DMS 273 (cell line): ENCODE results near the gene SLC25A22.

Experiments used
- DNase-seq: peaks from one replicate; lab custom pipeline; 2025; ENCODE audit not compliant: unreplicated experiment; lab: John Stamatoyannopoulos, UW

The SLC25A22 gene

DNA sequence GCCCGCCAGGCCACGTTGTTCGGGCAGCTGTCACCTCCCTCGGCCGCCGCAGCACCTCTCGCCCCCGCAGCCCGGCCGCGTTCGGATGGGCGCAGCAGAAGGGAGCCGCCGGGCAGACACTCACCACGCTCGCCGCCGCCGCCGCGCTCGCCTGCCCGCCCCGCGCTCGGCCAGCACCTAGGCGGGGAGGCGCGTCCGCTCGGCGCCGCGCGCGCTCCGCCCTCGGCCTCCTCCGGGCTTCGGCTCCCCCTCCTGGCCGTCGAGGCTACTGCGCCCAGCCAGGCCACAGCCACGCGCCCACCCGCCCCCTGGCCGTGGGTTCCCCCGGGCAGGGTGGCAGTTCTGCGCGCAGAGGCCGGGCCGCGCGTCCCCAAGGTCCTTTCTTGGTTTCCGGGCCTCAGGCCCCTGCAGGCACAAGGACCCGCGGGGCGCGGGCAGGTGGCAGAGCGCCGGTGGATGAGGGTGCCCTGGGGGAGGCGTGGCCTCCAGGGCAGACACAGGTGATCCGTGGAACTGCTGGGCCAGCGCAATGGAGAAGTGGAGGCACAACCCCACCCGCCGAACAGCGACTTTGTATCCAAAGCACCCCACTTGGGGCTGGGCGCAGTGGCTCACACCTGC is at the start of gene SLC25A22:
TSS of gene SLC25A22 (minus strand) at position 189 of the 621 bp plus-strand sequence. CDS start 3,275 bp downstream, outside the sequence.
- peak; percentile 91 for DNase-seq

DNA sequence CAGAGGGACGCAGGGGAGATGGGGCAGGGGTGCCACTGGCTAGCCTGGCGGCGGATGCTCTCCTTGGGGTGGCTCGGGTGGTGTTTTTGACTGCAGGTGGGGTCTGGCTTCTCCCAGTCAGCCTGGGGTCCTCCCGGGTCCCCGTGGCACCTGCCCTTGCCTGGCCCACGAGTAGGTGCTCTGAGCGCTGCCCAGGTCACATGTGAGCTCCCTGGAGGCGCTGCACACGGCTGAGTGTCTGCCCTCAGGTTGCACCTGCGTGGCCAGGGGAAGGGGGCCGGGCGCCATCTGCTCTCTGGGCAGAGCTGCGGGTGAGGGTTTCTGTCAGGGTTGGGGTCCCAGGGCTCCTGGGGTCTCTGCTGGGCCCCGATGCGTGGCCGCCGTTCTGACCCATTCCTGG is 49.8 kb upstream of the SLC25A22 start:
- DNase-seq = no peak

DNA sequence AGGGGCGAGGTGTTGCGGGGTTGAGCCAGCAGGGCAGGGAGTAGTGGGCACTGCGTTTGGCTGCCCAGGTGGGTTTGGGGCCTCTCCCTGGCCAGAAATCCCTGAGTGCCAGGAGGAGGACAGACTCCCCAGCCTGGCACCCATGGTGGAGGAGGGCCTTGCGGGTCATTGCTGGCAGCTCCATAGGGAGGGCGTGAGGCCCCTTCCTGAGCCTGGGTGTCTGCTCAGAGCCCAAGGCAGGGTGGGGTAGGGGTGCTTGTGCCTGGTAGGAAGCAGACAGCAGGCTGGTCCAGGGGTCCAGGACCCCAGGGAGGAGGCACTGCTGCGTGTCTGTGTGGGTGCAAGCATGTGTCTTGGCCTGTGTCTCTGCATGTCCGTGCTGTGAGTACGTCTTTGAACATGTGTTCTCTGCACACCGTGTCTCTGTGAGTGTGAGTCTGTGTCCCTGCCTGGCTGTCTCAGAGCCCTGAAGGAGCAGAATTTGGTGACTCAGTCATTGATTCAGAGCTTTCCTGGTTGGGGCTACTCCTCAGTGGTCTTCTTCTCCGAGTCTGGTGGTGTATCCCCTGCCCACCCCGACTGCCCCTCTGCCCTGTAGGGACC is 48.5 kb upstream of the SLC25A22 start:
- no peak for DNase-seq

DNA sequence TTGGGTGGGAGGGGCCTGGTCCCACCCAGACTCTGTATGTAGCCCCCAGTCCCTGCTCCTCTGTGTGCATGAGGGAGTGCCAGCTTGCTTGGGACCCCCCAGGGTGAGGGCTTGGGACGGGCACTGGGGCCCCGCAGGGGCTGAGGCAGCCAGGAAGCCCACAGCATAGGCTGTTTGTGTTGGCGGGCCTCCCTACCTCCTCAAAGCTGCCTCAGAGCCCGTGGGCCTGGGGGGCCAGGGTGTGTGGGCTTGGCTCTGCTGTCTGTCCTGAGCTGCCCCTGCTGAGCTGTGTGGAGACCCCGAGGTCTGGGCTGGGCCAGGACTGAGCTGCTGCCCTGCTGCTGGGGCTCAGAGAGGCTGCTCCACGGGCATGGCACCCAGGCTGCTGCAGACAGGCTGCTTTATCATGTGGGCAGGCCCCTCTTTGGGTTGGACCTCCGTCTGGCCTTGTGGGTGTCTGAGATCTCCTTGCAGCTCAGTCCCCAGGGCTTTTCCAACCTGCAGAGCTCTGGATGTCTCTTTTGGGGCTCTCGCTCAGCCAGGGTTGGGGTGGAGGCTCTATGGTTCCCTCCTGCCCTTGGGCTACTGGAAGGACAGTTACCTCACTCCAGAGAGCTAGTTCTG is 47.9 kb upstream of the SLC25A22 start:
- no peak for DNase-seq

DNA sequence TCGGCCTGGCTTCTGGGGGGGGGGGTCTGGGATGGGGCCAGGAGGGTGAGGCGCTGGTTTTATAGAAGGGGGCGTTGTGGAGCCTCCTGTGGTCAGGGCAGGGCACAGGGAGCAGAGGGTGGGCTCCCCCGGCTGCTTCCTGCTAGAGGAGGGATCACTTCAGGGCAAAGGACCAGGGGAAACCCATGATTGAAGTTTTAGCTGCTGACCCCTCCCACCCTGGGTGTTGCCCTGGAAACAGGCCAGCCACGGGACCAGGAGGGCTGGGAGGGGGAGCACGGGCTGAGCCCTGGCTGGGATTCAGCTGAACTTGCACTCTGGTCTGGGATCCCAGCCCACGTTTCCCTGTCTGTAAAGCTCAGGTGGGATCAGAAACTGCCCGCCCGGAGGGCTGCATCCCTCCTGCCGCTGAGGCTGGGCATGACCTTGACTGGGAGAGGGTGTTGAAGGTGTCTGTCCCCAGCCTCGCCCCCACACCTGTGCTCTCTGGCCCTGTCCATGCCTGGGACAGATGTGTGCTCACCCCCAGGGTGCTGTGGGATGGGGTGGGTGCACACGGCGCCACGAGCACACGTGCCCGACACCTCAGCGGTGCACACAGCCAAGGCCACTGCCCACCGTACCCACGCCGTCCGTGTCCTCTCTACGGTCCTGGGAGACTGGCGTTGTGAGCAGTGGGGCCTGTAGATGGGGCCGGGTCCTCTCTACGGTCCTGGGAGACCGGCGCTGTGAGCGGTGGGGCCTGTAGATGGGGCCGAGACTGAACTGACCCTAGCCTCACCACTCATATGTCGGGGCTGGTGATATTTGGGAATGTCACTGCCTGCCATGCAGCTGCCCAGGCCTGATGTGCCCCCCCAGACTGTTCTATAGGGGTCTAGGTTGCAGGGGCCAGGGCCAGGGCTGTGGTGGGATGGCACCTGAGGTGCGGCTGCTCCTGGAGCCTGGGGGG is 46.9 kb upstream of the SLC25A22 start:
- peak; percentile 82 for DNase-seq

DNA sequence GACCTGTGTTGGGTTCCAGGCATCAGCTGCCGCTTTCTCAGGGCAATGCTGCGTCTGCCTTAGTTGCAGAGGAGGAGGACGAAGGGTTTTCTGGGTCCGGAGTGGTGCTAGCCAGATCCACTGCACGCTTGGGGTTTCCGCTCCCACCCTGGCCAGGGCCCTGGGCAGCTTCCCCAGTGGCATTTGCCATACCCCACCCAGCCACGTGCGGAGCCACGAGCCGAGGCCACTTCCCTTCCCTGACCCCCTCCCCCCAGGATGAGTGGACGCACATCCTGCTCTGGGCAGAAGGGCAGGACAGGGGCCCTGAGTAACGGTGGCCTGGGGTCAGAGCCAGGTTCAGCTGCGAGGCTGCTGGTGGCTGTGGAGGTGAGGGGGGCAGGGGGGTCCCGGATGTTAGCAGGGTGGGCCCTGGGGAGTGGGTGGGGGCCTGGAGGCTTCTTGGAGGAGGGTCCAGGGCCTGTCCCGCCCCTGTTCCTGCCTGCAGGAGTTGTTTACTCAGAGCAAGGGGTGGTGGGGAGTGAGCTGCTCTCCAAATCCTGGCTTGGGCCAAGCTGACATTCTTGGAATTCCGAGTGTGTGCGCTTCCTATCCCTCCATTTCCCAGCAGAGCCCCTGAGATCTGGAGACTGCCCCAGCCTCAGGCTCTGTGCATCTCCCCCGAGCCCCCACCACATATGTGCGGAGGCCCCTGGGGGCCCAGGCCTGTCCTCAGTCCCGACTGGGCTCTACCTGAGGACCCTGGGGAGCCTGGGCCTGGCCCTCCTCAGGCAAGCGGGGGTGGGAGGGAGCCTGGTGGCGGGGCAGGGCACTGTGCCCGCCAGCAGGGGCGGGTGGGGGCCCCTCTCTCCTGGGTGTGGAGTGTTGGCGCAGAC is 46.0 kb upstream of the SLC25A22 start:
- peak; percentile 75 for DNase-seq

DNA sequence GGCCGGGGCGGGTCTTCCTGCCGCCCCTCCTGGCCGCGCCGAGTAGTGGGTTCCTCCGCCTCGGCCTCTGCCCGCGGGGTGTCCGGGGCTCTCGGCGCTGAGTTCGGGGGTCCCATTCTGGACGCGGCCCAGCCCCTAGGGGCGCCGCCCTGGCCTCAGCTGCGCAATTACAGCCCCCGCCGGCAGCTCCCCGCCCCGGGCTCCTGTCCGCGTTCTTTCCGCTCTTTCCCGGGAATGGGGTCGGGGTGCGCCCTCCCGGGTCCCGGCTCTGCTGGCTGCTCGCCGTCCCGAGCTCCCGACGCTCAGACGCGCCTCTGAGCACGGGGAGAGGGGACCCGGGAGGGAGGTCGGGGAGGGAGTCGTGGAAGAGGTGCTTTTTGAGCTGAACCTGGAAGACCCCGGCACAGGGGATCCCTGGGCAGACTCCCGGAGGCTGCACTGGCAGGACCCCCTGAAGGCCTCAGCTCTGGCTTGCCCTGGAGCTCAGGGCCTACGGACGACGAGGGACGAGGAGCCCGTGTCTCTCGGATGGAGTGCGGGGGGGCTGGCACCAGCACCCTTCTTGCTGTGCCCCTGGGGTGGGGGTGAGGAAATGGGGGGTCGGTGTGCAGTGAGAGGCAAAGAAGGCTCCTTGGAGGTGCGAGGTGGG is 45.1 kb upstream of the SLC25A22 start:
- no peak for DNase-seq

DNA sequence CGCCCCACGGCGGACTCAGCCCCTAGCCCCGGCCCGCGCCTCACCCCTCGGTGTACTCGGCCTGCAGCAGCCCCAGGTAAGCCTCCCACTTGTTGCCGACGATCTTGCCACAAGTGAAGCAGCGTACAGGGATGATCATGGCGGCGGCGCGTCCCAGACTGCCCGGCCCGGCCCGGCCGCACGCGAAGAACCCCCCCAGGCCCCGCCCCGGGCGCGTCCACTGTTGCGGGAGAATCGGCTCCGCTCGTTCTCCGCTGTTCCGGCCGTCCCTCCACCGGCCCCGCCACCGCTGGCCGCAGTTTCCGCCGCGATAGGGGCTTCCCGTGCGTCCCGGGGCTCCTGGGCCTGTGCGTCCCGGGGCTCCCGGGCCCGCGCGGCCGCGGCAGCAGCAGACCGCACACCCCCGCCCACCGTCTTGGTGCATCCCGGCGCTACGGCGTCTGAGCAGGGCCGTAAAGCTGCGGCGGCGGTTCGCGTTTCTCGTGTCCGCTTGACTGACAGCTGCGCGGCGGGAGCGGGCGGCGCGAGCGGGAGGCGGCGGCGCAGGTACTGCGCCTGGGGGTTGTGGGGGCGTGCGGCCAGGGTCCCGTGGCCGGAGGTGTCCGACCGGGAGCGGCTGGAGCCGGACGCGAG is 44.4 kb upstream of the SLC25A22 start, which contains the start of the genes POLR2L and TSPAN4:
TSS of gene POLR2L (minus strand) at position 160 of the 633 bp plus-strand sequence. CDS start at position 139, 21 bp downstream.
TSS of gene TSPAN4 (plus strand) at position 483 of the 633 bp plus-strand sequence. CDS start 7,453 bp downstream, outside the sequence.
- DNase-seq = peak; percentile 92

DNA sequence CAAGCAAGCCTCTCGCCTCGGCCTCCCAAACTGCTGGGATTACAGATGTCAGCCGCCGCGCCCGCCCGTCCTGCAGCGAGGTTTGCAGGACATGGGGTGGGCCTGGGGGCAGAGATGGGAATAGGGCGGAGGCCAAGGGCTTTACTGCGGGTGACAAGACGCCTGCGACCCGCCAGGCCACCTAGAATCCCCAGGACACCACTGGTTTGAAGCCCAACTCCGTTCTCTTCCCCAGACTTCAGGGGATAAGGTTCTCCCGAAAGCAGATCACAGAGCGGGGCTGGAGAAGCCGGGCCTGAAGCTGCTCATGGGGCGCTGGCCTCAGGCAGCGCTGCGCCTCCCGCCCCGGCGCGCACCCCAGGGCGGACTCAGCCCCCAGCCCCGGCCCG is 43.9 kb upstream of the SLC25A22 start:
- no peak for DNase-seq

DNA sequence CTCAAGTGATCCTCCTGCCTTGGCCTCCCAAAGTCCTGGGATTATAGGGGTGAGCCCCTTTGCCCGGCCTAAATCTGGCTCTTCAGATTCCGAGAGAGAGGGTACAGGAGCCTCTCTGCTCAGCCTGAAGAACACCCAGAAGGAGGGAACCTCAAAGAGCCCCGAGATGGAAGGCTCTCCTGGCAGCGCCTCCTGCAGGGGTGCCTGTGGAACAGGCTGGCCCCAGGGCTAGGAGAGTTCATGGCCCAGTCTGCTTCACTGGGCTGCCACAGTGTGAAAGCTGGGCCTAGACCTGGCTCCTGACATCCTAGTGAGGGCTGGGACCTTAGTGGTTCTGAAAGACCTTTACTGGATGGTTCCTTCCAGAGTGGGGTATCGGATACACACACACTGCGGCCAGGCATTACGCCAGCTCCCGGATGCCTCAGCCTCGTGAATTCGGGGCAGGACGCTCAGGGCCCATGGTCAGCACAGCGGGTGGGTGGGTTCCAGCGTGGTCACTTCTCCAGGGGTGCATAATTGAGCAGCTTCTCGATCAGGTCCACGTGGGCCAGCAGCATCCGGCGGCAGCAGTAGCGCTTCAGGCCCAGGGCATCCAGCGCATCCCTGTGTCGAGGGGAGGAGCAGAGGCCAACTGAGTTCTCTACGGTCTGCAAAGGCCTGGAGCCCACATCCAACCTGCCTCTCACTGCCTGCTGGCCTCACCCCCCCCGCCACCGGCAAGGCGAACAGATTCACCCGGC is 42.0 kb upstream of the SLC25A22 start:
- DNase-seq = no peak

DNA sequence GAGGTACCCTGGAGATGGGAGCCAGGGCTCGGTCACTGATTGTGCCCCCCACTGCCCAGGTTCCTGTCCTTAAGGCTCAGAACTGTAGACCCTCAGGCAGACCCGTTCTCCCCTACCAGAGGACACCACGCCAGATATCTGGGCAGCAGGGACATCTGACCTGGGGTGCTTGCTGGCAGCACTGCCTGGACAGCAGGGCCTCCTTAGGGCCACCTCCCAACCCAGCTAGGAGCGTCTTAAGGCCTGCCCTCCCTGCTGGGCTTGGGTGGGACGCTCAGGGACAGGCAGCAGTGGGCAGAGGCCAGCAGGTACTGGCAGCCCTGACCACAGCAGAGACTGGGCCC is 41.2 kb upstream of the SLC25A22 start:
- DNase-seq = no peak

DNA sequence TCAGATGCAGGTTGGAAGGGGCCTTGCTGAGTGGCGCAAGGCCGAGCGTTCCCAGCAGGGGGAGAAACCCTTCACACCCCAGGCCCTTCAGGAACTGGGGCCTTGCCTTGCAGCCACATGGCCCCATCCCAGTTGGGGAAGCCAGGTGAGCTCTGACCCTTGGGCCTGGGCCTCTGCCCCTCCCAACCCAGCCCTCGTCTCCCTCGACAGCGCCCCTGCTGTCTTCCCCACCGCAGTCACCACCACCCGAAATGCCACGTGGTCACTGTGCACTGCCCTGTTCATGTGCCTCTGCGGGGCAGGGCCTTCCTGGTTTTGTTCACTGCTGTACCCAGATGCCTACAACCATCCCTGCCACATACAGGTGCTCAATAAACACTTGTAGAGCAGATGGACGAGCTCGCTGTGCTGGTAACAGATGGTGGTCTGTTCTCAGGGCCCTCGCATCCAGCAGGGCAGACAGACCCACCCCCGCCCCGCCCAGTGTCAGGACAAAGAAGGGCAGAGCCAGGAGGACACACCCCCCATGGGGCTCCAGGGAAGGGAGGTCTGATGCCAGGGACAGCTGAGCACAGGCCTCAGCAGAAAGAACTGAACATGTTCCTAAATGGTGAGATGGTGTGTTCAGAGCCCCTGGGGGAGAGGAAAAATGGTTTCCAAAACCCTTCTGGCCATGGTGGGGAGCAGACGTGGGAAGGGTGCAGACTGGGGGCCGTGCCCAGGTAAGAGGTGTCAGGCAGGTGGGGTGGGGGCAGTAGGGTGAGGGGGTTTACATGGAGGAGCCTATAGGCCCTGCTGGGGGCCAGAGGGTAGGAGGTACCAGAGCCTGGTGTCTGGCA is 40.6 kb upstream of the SLC25A22 start:
- peak; percentile 93 for DNase-seq

DNA sequence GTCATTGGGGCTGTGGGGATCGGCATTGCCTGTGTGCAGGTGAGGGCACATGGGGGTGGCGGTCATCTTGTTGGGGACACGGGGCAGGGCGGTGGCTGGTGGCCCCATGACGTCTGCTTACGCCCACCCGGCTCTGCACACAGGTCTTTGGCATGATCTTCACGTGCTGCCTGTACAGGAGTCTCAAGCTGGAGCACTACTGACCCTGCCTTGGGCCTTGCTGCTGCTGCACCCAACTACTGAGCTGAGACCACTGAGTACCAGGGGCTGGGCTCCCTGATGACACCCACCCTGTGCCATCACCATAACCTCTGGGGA is 39.9 kb upstream of the SLC25A22 start:
- no peak for DNase-seq

DNA sequence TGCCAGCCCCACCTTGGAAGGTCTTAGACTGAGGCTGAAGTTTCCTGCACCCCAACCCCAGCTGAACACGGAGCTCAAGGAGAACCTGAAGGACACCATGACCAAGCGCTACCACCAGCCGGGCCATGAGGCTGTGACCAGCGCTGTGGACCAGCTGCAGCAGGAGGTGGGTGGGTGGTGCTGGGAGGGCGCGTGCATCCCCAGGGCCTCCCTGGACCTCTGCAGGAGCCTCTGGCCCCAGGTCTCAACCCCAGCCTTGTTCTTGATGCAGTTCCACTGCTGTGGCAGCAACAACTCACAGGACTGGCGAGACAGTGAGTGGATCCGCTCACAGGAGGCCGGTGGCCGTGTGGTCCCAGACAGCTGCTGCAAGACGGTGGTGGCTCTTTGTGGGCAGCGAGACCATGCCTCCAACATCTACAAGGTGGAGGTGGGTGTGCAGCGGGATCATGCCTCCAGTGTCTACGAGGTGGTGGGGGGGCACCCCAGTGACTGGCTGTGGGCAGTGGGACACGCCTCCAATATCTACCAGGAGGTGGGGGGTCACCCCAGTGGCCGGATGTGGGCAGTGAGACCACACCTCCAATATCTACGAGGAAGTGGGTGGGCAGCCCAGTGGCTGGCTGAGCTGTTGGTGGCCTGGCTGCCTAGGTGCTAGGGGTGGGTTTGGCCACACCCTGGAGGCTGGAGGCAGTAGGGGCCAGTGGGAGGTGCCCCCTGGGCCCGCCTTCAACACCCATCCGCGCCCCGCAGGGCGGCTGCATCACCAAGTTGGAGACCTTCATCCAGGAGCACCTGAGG is 39.3 kb upstream of the SLC25A22 start:
- no peak for DNase-seq

DNA sequence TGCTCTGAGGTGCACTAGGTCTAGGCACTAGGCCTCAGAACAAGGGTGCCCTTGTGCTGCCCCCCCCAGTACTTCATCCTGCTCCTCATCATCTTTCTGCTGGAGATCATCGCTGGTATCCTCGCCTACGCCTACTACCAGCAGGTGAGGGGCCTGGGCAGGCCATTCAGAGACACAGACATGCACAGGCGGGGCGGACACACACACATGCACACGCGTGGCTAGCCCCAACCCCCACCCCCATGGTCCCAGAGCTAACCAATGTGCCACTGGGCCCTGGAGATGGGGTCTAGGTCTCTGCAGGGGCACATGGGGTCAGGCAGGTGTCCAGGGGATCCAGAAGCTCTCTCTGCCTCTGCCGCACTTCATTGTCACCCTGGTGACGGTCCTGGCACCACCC is 38.6 kb upstream of the SLC25A22 start:
- DNase-seq = no peak

DNA sequence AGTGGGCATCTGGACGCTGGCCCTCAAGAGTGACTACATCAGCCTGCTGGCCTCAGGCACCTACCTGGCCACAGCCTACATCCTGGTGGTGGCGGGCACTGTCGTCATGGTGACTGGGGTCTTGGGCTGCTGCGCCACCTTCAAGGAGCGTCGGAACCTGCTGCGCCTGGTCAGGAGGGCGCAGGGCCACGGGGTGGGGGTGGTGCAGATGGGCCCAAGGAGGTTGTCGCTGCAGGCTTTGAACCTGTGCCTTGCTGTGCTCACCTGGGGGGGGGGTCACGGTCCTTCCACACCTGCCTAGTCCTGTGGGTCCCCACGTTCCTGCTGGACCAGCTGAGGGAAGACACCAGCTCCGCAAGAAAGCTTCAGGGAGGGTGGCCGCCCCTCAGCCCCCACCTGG is 38.2 kb upstream of the SLC25A22 start:
- no peak for DNase-seq
